ENCODE results near the gene SLIRP.
"Not testable (repeated sequence)": the region's sequence is repeated elsewhere in the genome, so short reads cannot be mapped to it uniquely, and the experiment has no call there.

The SLIRP gene

DNA sequence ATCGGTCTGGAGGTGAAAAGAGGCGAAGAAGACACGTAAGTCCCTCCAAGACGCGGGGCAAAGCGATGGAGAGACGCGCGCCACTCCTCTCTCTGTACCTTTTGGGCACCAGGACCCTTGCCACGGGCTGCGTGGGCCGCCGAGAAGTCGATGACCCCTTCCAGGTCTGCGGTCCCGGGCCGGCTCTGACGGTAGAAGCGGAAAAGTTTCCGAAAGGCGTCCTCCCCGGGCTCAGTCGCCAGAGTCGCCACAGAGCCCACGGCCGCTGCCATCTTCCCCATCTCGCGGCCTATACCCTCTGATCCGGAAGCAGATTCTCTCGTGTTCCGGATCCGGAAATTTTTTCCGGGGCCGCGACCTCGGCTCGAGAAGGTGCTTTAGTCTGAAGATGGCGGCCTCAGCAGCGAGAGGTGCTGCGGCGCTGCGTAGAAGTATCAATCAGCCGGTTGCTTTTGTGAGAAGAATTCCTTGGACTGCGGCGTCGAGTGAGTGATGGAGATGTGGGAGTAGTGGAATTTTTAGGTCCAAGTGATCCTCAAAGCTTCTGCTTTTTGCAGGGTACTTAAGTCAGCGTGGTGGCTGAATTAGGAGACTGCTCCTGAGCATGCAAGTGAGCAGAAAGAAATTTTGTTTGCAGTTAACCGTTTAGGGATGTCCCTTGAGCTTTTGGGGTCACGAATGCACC is at the start of gene SLIRP, which contains the start of gene ALKBH1:
TSS of gene SLIRP (plus strand) at position 380 of the 685 bp plus-strand sequence. CDS start at position 389, 9 bp downstream.
TSS of gene ALKBH1 (minus strand) at position 300 of the 685 bp plus-strand sequence. CDS start at position 281, 19 bp downstream.
- DNase-seq (ENCODE audit: low read depth in 2 of 3, low spot score in 1 of 3) = peak; percentile 77 to 83 (median 78)

DNA sequence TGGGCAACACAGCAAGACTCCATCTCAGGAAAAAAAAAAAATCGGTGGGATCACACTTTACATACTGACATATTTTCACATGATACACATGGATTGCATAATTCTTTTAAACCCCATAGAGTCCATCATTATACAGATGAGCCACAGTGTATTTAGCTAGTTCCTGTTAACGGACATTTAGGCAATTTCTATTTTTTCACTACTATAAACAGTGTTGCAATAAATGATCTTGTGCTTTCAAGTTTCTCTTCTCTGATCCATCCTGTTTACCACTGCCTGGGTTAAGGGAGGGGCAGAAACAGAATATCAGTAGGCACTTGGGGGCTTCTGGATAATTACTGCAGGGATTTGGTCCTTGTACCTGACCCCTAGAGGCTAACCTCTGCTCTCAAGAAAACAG is 48.1 kb upstream of the SLIRP start:
- no peak for DNase-seq (ENCODE audit: low read depth in 2 of 3, low spot score in 1 of 3)

DNA sequence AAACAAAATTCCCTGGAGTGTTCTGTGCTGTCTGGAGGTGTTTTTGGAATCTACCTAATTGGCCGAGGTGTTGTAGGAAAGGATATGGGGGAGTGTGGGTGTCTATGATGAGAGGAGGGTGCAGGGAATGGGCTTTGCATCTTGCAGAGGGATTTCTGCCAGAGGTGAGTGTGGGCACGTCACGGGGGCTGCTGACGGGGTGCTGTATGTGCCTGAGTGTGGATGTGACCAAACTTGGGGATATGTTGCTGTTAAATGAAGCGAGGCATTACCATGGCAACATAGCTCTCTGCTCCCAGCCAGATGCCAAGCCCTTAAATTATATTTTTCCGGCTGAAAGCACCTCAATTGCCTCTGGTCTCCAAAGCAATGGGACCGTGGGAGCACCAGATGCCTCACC is 47.1 kb upstream of the SLIRP start:
- no peak for DNase-seq (ENCODE audit: low read depth in 2 of 3, low spot score in 1 of 3)

DNA sequence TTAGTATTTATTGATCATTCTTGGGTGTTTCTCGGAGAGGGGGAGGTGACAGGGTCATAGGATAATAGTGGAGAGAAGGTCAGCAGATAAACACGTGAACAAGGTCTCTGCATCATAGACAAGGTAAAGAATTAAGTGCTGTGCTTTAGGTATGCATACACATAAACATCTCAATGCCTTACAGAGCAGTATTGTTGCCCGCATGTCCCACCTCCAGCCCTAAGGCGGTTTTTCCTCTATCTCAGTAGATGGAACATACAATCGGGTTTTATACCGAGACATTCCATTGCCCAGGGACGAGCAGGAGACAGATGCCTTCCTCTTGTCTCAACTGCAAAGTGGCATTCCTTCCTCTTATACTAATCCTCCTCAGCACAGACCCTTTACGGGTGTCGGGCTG is 46.3 kb upstream of the SLIRP start:
- not testable (repeated sequence) for DNase-seq (ENCODE audit: low read depth in 2 of 3, low spot score in 1 of 3)

DNA sequence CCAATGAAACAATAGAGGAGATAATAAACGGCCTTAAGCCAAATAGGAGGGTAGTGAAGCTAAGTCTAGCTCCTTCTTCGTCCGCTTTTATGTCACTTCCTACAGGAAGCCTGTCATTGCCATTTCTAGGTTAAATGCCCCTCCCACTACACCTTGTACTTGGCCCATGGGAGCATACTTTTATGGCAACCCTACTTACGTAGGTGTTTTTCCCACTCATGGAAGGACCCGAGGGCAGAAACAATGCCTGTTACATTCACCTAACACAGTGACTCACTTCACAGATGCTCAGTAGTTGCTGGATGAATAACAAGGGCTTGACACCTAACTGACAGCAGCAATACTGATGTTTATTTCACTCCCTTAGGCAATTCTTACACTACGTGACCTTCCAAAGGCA is 44.6 kb upstream of the SLIRP start:
- no peak for DNase-seq (ENCODE audit: low read depth in 2 of 3, low spot score in 1 of 3)

DNA sequence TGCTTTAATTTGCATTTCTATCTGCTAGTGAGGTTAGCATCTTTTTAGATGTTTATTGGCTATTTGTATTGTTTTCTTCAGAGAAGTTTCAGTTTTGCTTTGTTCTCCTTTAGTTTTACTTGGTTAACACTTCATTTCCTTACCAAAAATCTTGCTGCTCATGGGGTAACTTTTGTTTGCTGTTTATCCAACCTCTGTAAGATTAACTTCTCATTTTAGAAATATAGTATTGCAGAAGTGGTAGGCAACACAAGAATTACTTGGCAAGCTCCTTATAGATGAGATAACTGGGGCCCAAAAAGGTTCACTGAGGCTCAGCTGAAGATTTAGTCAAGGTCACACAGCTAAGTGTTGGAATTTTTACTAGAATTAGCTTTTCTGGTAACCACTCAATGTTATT is 40.6 kb upstream of the SLIRP start:
- no peak for DNase-seq (ENCODE audit: low read depth in 2 of 3, low spot score in 1 of 3)

DNA sequence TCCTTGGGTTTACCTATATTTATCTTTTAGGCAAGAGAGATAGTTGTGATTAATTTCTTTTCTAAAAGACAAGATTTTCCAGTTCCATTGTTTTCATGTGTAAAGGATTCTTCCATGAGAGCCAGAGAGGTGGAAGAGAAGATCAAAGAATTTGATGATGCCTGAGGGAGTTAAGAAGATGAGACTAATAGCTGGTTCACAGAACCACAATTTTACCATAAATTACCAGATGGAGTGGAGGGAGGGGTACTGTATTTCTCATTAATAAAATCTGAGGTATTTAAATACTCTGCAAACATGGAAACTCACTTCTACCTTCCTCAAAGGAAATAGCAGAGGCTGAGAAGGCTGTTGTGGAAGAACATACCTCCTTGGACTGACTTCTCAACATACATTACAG is 34.7 kb upstream of the SLIRP start:
- DNase-seq (ENCODE audit: low read depth in 2 of 3, low spot score in 1 of 3) = no peak

DNA sequence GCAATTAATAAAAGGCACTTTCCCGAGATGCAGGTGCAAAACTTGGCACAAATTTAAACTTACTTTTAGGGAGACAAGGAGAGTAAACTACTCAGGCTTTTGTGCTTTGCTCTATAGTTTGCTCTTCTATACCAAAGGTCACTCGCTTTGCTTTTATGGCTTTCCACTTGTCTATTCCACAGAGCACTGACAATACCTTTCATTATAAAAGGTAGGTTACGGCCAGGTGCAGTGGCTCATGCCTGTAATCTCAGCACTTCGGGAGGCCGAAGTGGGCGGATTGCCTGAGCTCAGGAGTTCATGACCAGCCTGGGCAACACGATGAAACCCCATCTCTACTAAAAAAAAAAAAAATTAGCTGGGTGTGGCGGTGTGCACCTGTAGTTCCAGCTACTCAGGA is 33.0 kb upstream of the SLIRP start:
- no peak for DNase-seq (ENCODE audit: low read depth in 2 of 3, low spot score in 1 of 3)

DNA sequence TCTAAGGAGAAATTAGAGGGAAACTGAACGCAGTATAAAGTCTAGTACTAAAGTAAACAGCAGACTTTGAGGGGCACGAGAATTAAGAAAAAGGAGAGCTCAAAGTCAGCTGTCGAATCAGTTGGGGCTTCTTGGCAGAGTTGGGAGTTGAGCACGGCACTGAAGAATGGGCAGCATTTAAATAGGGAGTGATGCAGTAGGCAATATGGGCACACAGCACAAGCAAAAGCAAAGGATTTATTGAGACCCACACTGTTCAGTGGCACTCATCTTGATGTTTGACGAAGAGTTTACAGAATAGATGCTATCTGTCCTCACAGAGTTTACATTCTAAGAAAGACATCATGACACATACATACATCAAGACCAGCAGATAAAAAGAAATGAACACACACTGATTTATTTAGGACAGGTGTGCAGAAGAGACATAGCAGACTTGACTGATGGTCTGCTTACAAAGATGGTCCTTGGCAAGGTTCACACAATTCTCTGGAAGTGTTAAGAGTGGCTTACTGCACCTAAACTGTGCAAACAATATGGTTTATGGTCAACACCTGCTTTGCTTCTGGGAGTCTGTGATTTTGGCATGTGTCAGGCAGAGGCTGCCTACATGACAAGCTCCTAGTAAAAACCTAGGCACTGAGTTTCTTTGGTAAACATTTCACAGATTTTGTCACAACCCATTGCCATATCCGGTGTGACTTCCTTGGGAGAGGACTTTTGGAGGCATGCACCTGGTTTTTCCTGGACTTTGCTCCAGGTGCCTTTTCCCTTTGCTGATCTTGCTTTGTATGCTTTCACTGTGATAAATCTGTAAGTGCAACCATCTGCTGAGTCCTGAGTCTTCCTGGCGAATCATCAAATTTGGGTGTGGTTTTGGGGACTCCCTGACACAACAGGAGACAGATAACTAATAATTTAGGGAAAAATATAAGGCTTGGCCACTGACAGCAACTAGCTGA is 26.4 kb upstream of the SLIRP start:
- no peak for DNase-seq (ENCODE audit: low read depth in 2 of 3, low spot score in 1 of 3)

DNA sequence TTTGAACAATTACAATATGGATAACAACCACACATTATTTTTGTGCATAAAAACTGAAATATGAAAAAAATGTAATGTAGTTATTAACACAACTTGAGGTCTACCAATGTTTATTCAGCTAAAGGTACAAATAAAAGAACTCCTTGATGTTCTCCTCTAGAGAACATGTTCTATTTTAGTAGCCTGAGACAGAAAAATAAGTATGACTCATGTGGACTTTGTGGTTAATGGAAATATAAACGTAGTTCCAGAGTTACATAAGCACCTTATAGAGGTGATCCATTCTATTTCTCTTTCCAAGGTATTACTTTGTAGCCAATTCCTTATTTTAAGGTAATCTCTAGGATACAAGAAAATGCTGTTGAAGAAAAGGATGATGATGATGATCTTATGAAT is 25.7 kb upstream of the SLIRP start:
- no peak for DNase-seq (ENCODE audit: low read depth in 2 of 3, low spot score in 1 of 3)

DNA sequence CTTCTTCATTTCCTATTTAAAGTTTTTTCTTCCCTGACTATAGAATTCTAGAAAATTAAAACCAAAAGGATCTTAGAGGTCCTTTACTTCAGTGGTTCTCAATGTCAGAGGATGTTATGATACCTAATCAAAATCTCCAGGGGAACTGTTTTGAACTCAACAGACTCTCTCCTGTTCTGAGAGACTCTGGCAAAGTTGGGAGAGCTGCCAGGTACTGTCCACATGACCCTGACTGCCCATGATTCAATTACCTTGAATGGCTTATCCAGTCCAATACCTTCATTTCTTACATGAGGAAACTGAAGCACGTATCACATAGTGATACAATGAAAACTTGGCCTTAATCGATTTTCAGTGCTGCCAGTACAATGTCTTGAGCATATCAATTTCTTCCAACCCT is 16.6 kb upstream of the SLIRP start:
- no peak for DNase-seq (ENCODE audit: low read depth in 2 of 3, low spot score in 1 of 3)

DNA sequence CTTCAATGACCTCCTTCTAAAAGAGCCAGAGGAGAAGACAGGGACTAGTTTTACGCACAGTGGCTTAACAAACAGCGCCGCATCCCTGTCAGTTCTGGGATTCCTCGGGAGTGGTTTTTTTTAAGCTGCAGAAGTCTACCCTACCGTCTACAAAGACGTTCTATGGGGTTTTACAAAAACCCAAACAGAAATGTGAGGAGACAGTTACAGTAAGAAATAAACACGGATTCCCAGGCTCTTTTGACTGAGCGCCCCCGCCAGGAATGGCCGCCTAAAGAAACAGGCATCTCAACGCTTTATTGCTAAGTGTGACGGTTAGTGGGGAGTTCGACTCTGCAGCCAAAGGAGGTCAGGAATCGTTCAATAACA is 564 bp upstream of the SLIRP start:
- DNase-seq (ENCODE audit: low read depth in 2 of 3, low spot score in 1 of 3) = no peak

DNA sequence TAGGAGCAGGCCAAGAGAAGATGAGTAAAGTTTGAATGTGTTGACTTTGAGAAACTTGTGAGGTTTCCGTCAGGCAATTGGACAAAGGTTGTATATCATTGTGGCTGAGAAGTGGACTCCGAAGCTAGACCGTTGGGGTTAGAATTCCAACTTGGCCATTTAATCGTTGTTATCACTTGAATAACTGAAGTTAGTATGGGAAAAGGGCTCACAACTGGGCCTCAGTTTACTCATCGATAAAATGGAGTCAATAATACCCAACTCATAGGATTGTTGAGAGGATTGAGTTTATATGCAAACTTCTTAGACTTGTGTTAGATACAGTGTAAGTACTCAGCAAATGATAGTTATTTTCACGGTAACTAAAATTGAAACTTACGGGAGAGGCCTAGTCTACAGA is 846 bp downstream of the SLIRP start:
- no peak for DNase-seq (ENCODE audit: low read depth in 2 of 3, low spot score in 1 of 3)

DNA sequence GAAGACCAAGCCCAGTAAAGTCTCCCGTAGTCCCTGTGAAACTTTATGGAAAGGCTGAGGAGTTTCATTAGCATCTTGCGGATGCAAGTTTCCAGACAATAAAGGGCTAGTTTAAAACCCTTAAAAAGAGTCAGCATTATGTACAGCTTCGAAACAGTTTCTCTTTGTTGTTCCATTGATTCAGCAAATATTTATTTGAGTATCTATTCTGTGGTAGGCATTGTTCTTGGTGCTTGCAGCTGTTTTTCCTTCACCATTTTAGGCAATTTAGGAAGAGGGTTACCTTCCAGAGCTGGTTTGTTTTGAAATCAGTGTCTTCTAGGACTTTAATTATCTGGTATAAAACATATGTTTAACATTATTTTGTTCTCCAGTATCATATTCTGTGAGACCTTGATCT is 1.5 kb downstream of the SLIRP start:
- no peak for DNase-seq (ENCODE audit: low read depth in 2 of 3, low spot score in 1 of 3)

DNA sequence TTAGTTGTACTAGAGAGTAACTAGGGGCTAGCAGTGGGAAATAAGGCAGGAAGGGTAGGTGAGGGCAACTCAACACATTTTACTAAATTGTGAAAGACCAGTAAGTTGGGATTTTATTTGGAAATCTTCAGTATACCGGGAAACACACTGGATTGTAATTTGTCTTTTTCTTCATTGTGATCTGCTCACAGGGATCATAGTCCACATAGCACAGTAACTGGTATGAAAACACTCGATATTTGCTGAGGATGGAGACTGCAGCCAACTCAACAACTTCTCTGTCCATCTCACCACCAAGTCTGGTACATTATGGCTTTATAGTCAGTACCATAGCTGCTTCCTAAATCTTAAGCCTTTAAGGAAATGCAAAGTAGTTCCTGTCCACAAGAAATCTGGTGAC is 2.5 kb downstream of the SLIRP start:
- DNase-seq (ENCODE audit: low read depth in 2 of 3, low spot score in 1 of 3) = no peak

DNA sequence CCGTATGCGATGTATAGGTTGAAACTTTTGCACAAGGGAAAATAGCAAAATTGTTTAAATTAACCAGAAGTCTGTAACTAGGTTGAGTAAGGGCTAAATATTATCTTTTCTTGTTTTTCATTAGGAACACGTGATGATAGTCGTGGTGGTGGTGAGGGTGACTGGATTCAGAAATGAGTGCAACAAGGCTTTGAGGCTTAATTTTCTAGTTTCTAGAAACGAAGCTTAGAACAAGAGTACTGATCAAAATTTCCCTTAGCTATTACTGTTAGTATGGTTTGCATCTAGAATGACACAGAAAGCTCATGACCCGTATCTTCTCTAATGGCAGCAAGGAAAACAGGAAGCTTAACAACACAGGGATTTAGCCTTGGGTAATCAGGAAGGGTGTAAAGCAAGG is 7.0 kb downstream of the SLIRP start:
- peak in 1 of 3 donors; percentile 19 for DNase-seq (ENCODE audit: low read depth in 2 of 3, low spot score in 1 of 3)

DNA sequence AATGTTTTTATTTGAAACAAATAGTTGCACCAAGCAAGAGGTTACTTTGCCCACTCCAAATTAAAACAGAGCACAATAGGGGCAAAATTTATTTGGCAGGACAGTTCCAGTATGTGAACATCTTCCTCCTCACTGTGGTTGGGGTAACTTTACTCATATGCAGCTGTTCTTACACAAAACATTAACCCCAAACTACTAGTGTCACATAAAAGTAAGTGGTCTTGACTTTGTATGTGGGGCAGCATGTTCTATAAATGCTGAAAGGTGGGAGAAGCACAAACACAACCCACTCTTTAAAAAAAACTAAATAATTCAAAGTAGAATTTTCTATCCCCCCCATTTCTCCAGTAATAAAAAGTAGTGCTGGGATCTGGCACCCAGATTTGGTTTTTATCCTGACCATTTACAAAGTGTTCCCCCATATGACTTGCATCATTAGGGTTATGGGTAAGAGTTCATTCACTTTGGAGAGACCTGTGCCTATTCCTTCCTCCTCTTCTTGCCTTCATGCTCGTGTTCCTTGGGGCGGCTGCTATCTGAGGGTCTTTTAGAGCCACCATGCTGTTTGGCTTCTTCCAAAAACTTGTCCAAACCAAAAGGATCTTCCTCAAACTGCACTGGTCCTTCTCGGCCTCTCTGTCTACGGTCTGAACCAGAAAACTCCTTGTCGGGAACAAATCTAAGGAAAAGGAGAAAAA is 9.9 kb downstream of the SLIRP start:
- no peak for DNase-seq (ENCODE audit: low read depth in 2 of 3, low spot score in 1 of 3)

DNA sequence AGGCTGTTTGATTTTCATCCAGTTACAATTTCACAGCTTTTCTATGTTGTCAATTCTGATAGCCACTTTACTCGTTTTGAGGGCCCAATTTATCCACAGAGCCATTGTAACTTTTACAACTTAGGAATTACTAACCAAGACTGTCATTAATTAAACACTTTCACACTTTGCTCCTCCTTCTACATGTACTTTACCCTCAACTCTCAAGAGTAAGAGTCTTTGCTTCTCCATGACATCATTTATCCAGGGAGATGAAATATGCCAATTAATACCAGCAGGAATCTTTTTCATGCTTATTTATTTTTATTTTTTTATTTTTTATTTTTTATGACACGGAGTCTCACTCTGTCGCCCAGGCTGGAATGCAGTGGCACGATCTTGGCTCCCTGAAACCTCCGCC is 13.5 kb downstream of the SLIRP start:
- no peak for DNase-seq (ENCODE audit: low read depth in 2 of 3, low spot score in 1 of 3)

DNA sequence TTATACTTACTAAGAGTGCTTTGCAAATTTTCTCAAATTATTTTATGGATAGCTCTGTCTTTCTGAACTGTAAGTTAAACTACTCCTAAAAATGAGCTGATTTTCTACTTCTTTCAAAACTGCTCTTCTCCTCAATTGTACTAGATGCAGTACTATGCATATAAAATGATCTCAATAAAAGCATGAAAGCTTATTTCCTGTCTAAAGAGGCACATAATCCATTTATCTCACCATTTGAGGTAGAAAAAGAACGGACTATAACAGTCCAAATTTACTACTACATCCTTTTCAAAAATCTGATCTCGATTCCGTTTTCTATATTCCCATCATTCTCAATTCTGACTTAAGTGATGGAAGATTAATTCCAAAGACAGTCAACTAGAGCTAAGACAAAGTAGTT is 14.4 kb downstream of the SLIRP start:
- no peak for DNase-seq (ENCODE audit: low read depth in 2 of 3, low spot score in 1 of 3)

DNA sequence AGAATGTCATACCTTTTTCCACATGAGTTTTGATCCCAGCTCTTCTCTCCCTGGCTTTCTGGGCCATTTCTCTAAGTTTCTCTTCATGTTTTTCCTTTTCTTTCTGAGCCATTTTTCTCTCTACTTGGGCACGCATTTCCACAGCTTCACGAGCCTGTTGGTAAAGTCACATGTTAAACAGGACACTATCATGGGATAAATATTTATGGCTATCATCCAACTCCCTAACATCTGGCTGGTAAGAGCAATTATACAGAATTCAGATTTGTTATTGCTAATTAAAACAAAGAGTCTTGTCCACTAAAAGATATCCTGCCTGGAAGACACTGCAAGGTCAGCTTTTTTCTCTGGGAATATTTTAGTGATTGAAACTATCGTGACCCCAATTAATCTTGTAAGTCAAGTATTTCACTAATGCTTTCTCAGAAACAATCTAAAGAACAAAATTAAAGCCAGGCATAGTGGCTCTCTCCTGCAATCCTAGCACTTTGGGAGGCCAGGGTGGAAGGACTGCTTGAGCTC is 23.1 kb downstream of the SLIRP start:
- DNase-seq (ENCODE audit: low read depth in 2 of 3, low spot score in 1 of 3) = no peak

DNA sequence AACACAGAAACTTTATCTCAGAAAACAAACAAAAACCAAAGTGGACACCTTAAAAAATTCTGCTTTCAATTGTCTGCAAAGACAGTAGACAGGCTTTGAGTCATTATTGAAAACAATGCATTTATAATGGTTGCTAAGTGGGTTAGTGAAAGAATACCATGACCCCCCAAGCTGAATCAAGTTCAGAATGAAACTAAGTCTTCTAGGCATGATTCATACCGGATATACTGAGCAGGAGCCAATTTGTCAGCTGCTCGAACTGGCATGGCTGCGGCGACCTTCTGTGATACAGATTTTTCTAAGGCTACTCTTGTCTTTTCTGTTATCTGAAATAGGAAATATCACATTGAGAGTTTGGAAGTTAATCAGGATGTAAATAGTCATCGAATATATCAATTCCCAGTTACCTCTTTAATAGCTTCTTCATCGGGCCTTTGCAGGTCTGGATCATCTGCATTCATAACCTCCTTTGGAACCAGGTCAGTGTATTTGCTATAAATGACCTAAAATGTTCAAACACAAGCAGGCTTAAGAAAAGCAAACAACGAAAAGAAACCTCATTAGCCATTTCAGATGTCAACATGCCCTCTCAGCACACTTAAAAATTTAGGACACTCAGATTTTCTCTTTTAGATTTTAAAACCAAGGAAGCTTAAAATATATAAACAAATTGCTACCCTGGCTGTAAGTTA is 30.8 kb downstream of the SLIRP start:
- no peak for DNase-seq (ENCODE audit: low read depth in 2 of 3, low spot score in 1 of 3)

Measured in stimulated activated CD4-positive, alpha-beta T cell treated with anti-CD3 and anti-CD28 coated beads, Interleukin-12 subunit alpha, Interleukin-12 subunit beta, amount 100 ng/mL, for 48 hours (primary cell).